Breast epithelium (tissue), 3 donors: Measurements from ENCODE around the gene SANBR.

Experiments used
- POLR2A ChIP-seq: fragments of 450-650 bp; IDR thresholded peaks from one replicate; pipeline ENCODE4 v1.6.1; 2016; ENCODE audit warnings: antibody characterized with exemption, mild to moderate bottlenecking, moderate library complexity
- TF ChIP-seq, protein P1 (sequence below), 3 donors: fragments of 450-650 bp; IDR thresholded peaks; one replicate each; pipeline ENCODE4 v1.5.1; 2016 to 2017; ENCODE audit warnings: antibody characterized with exemption in 3 of 3, mild to moderate bottlenecking in 3 of 3, moderate library complexity in 3 of 3

DNA sequence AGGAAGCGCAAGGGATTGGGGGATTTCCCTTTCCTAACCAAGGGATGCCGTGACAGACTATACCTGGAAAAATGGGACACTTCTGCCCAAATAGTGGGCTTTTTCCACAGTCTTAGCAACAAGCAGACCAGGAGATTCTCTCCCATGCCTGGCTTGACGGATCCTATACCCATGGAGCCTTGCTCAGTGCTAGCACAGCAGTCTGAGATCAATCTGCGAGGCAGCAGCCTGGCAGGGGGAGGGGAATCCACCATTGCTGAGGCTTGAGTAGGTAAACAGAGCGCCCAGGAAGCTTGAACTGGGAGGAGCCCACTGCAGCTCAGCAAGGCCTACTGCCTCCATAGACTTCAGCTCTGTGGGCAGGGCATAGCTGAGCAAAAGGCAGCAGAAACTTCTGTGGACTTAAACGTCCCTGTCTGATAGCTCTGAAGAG lies 44.4 kb upstream of the SANBR start:
- TF ChIP-seq, protein P1, sequence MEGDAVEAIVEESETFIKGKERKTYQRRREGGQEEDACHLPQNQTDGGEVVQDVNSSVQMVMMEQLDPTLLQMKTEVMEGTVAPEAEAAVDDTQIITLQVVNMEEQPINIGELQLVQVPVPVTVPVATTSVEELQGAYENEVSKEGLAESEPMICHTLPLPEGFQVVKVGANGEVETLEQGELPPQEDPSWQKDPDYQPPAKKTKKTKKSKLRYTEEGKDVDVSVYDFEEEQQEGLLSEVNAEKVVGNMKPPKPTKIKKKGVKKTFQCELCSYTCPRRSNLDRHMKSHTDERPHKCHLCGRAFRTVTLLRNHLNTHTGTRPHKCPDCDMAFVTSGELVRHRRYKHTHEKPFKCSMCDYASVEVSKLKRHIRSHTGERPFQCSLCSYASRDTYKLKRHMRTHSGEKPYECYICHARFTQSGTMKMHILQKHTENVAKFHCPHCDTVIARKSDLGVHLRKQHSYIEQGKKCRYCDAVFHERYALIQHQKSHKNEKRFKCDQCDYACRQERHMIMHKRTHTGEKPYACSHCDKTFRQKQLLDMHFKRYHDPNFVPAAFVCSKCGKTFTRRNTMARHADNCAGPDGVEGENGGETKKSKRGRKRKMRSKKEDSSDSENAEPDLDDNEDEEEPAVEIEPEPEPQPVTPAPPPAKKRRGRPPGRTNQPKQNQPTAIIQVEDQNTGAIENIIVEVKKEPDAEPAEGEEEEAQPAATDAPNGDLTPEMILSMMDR (IDR thresholded peaks at IDR 0.05): no peak
- no peak for TF ChIP-seq POLR2A
